HepG2 (cell line): ENCODE measurements around the gene SMARCD1. TPM values are rescaled to one million over a fixed set of nuclear protein-coding genes. Genes with fewer than 3 reads are reported as not detected.

Experiments
- ATAC-seq: fragments of 200-7000 bp; cut with Tn5 transposase; 3 replicates; pipeline ENCODE4 v1.9.1; 2020; ENCODE audit warnings: mild to moderate bottlenecking, moderate library complexity
- BruUV-seq: library from RNA; stranded (reverse); fragments of 400-500 nt; replicated peaks from 2 replicates; lab custom pipeline; 2021; lab: Mats Ljungman, UMichigan
- CTCF ChIA-PET: fragments of 300-600 bp; formaldehyde crosslinking; extraction: SDS; loops from one replicate; lab custom pipeline; 2021; ENCODE audit warnings: low total read pairs, inconsistent platforms, low intra/inter-chr PET ratio; lab: Yijun Ruan, JAX
- POLR2A ChIA-PET: fragments of 350-600 bp; sonication (Branson Sonifier 250); formaldehyde crosslinking; loops from one replicate; lab custom pipeline; 2020; ENCODE audit warnings: antibody characterized with exemption, inconsistent platforms; lab: Yijun Ruan, JAX
- DNase-seq: peaks from one replicate; pipeline ENCODE4 v3.0.0-alpha.2; 2015; ENCODE audit warnings: low spot score
- FAIRE-seq: peaks from 3 replicates; lab custom pipeline; 2011; peaks lifted over from hg19 to GRCh38; lab: Jason Lieb, UNC
- H2AFZ ChIP-seq: one replicate; pipeline ENCODE4 v1.6.1; 2011; ENCODE audit warnings: low read length, inconsistent platforms
- H3K27ac ChIP-seq: fragments of 300-600 bp; 3 replicates; pipeline ENCODE4 v1.8.0; 2011; ENCODE audit warnings: mixed run types, mild to moderate bottlenecking, mixed read lengths, low read length, inconsistent platforms; ENCODE audit not compliant: insufficient read depth; ENCODE audit errors: extremely low read length
- H3K27me3 ChIP-seq, 2 experiments: fragments of 200-600 bp in 1 of 2; 2 replicates in 1 of 2; 3 replicates in 1 of 2; pipeline versions ENCODE4 v1.6.0 to v1.8.0; 2011; ENCODE audit warnings: low read length in 2 of 2, mild to moderate bottlenecking in 2 of 2, moderate library complexity in 2 of 2, inconsistent platforms in 1 of 2; ENCODE audit not compliant: insufficient read depth in 2 of 2, control insufficient read depth in 1 of 2
- H3K36me3 ChIP-seq, 2 experiments: fragments of 200-600 bp in 1 of 2; replicated peaks in 1 of 2; 2 replicates in 1 of 2; 3 replicates in 1 of 2; pipeline versions ENCODE4 v1.5.1 to v1.8.0; 2011; ENCODE audit warnings: low read length in 2 of 2, inconsistent platforms in 1 of 2; ENCODE audit not compliant: insufficient read depth in 2 of 2, control insufficient read depth in 1 of 2
- H3K4me1 ChIP-seq: 2 replicates; pipeline ENCODE4 v1.5.1; 2012; ENCODE audit warnings: low read length, inconsistent platforms; ENCODE audit not compliant: insufficient read depth
- H3K4me2 ChIP-seq: 2 replicates; pipeline ENCODE4 v1.6.0; 2011; ENCODE audit warnings: low read depth, low read length, inconsistent platforms
- H3K4me3 ChIP-seq, 3 experiments: fragments of 200-600 bp in 1 of 3; sonication (generic), shearing (Covaris generic) in 1 of 3; replicated peaks in 1 of 3; 2 replicates each; pipeline ENCODE4 v1.5.1; 2011 to 2016; ENCODE audit warnings: low read length in 3 of 3, inconsistent platforms in 2 of 3, low read depth in 2 of 3, mild to moderate bottlenecking in 2 of 3, control low read depth in 1 of 3, mixed read lengths in 1 of 3; ENCODE audit not compliant: insufficient read depth in 1 of 3
- H3K79me2 ChIP-seq: one replicate; pipeline ENCODE4 v1.6.1; 2011; ENCODE audit warnings: low read length, inconsistent platforms; ENCODE audit not compliant: insufficient read depth
- H3K9ac ChIP-seq: 2 replicates; pipeline ENCODE4 v1.6.0; 2011; ENCODE audit warnings: mild to moderate bottlenecking, low read depth, low read length, inconsistent platforms; ENCODE audit not compliant: insufficient read depth
- H3K9me3 ChIP-seq: 2 replicates; pipeline ENCODE4 v1.5.1; 2012; ENCODE audit warnings: mild to moderate bottlenecking, low read length
- H4K20me1 ChIP-seq: 2 replicates; pipeline ENCODE4 v1.6.0; 2011; ENCODE audit warnings: inconsistent platforms, mild to moderate bottlenecking, low read length, moderate library complexity; ENCODE audit not compliant: insufficient read depth
- ARID2 ChIP-seq: sonication (generic); formaldehyde crosslinking; IDR thresholded peaks from 2 replicates; pipeline ENCODE4 v1.8.1; 2022; ENCODE audit warnings: mild to moderate bottlenecking, missing genetic modification reagents, borderline replicate concordance
- ISX ChIP-seq: sonication (generic); formaldehyde crosslinking; conservative IDR thresholded peaks from 2 replicates; pipeline ENCODE4 v1.5.0; 2020; ENCODE audit warnings: missing genetic modification reagents
- NFATC3 ChIP-seq: sonication (generic); formaldehyde crosslinking; IDR thresholded peaks from 2 replicates; pipeline ENCODE4 v1.5.1; 2020; ENCODE audit warnings: mild to moderate bottlenecking, missing genetic modification reagents
- POGK ChIP-seq: sonication (generic); formaldehyde crosslinking; conservative IDR thresholded peaks from 2 replicates; pipeline ENCODE4 v1.8.0; 2022; ENCODE audit warnings: mild to moderate bottlenecking, moderate library complexity, missing genetic modification reagents
- POLR2G ChIP-seq: fragments of 200-400 bp; formaldehyde crosslinking; IDR thresholded peaks from 2 replicates; pipeline ENCODE4 v1.6.1; 2018; ENCODE audit warnings: mild to moderate bottlenecking, low read depth, low read length, moderate library complexity
- RAD21 ChIP-seq: fragments of 450-650 bp; formaldehyde crosslinking; IDR thresholded peaks from 2 replicates; pipeline ENCODE4 v1.5.0; 2020; ENCODE audit warnings: mild to moderate bottlenecking
- RNF219 ChIP-seq: sonication (generic); formaldehyde crosslinking; IDR thresholded peaks from 2 replicates; pipeline ENCODE4 v1.5.0; 2020; ENCODE audit warnings: mild to moderate bottlenecking, missing genetic modification reagents
- ZBTB37 ChIP-seq: sonication (generic); formaldehyde crosslinking; IDR thresholded peaks from 2 replicates; pipeline ENCODE4 v1.4.0; 2020; ENCODE audit warnings: mild to moderate bottlenecking, missing genetic modification reagents
- ZMYM2 ChIP-seq: sonication (generic); formaldehyde crosslinking; IDR thresholded peaks from 2 replicates; pipeline ENCODE4 v1.8.0; 2022; ENCODE audit warnings: mild to moderate bottlenecking, missing genetic modification reagents
- ZNF333 ChIP-seq: sonication (generic); formaldehyde crosslinking; IDR thresholded peaks from 2 replicates; pipeline ENCODE4 v1.4.0; 2020; ENCODE audit warnings: mild to moderate bottlenecking, missing genetic modification reagents, borderline replicate concordance
- ZNF432 ChIP-seq: sonication (generic); formaldehyde crosslinking; IDR thresholded peaks from 2 replicates; pipeline ENCODE4 v1.5.0; 2020; ENCODE audit warnings: missing genetic modification reagents, mild to moderate bottlenecking, borderline replicate concordance
- ZNF616 ChIP-seq: sonication (generic); formaldehyde crosslinking; IDR thresholded peaks from 2 replicates; pipeline ENCODE4 v1.5.0; 2020; ENCODE audit warnings: low read depth, mild to moderate bottlenecking, missing genetic modification reagents
- ZNF761 ChIP-seq: sonication (generic); formaldehyde crosslinking; conservative IDR thresholded peaks from 2 replicates; pipeline ENCODE4 v1.4.0; 2020; ENCODE audit warnings: mild to moderate bottlenecking, missing genetic modification reagents
- WGBS: methylation state at CpG from one replicate; pipeline ENCODE4 v1.1.6; 2017; ENCODE audit warnings: low lambda C conversion rate; 5-methylcytosine and 5-hydroxymethylcytosine counted together
- in situ Hi-C: cut with HindIII; loops from 2 replicates; pipeline ENCODE4 v1.10.0; 2017; ENCODE audit warnings: low pct_unique_long_range_greater_than_20kb; ENCODE audit not compliant: extremely low pct_ligation_motif_present
- intact Hi-C: fragments of 100-400 bp; cut with micrococcal nuclease; formaldehyde crosslinking; loops from one replicate; pipeline ENCODE4 v1.10.0; 2022; ENCODE audit not compliant: unreplicated experiment
- polyA plus RNA-seq, 8 experiments: library from polyadenylated mRNA; depleted of rRNA in 3 of 8; stranded (reverse) in 7 of 8; unstranded in 1 of 8; fragments of >200 nt; fragmentation: Illumina TruSeq in 4 of 8; extraction: Trizol in 4 of 8; gene quantifications; 2 replicates each; pipeline versions ENCODE4 v1.2.1 to v1.2.3, GENCODE V29; 2011 to 2016; ENCODE audit warnings: low read depth in 4 of 8, missing spikeins in 1 of 8, mixed read lengths in 1 of 8; ENCODE audit not compliant: insufficient read depth in 1 of 8
- total RNA-seq, 5 experiments: library from RNA; depleted of rRNA; stranded (reverse); fragments of >200 nt; fragmentation: Illumina TruSeq; extraction: Trizol; gene quantifications; 2 replicates each; pipeline ENCODE4 v1.2.3, GENCODE V29; 2016; ENCODE audit warnings: low read depth in 1 of 5

The SMARCD1 gene
- total and polyA plus RNA-seq, 2 of the 13 experiments (the other 11 are each of a cell fraction or from before 2014, with no cell fraction given): 51.7 to 54.6 TPM

- Histone ChIP-seq H3K9me3 (no peaks in the 10 kb centered on the region), H3K27ac (no peak overlapping the region), H3K4me3 (no peak overlapping the region), H3K27me3 (peaks cover 7 to 31% of the 10 kb centered on the region in 2 experiments; a peak in 4 of 5 replicates), H3K9ac (no peak overlapping the region), H4K20me1 (no peaks in the 10 kb centered on the region), H2AFZ (no peak overlapping the region), H3K4me2 (no peak overlapping the region), H3K4me1 (peaks cover 9% of the 10 kb centered on the region; the same call in 1 of the 2 replicates), H3K36me3 (no peaks in the 10 kb centered on the region), H3K79me2 (no peaks in the 10 kb centered on the region)
- ATAC-seq (no peak), DNase-seq (no peak), FAIRE-seq (no peak)
- no TSS peak for BruUV-seq
- intact Hi-C loops: no loop called here
- 74% methylated on average over 6 of the region's 6 CpGs for WGBS
- POLR2A ChIA-PET: no interaction called here
- CTCF ChIA-PET: no interaction called here
- TF ChIP-seq ZMYM2 (CRISPR knock-in tag) (no peak), POLR2G (no peak), ZNF616 (CRISPR knock-in tag) (no peak), ZBTB37 (CRISPR knock-in tag) (no peak), NFATC3 (CRISPR knock-in tag) (no peak)
- in situ Hi-C loops: no loop called here
These were observed 41.3 kb upstream of the SMARCD1 start for GRCh38 chr12:50043854-50044253.

- ChIA-PET POLR2A (no interaction called here), CTCF (interaction anchor here (1.1 kb wide), 1 partner anchor 9 kb away, joined by 3 read pairs; no protein-coding TSS in a partner anchor)
- H3K27ac ChIP-seq: no peak overlapping the region
- FAIRE-seq (no peak), ATAC-seq (no peak), DNase-seq (no peak)
- no peaks in the 10 kb centered on the region for H4K20me1 ChIP-seq
- H3K36me3 ChIP-seq: no peaks in the 10 kb centered on the region
- H3K9me3 ChIP-seq: no peaks in the 10 kb centered on the region
- TF ChIP-seq RAD21 (CRISPR knock-in tag) (no peak), RNF219 (CRISPR knock-in tag) (no peak), POGK (CRISPR knock-in tag) (no peak), ZNF761 (CRISPR knock-in tag) (no peak), ZNF333 (CRISPR knock-in tag) (no peak), ARID2 (no peak), ZNF432 (CRISPR knock-in tag) (no peak), ISX (no peak)
- in situ Hi-C loops (no loop called here), intact Hi-C loops (no loop called here)
- H3K9ac ChIP-seq: no peak overlapping the region
- peaks cover 3 to 54% of the 10 kb centered on the region in 2 experiments; a peak in 4 of 5 replicates for H3K27me3 ChIP-seq
- H2AFZ ChIP-seq: no peak overlapping the region
- H3K4me2 ChIP-seq: no peak overlapping the region
- H3K4me1 ChIP-seq: peaks cover 22% of the 10 kb centered on the region
- no peak overlapping the region for H3K4me3 ChIP-seq
- no TSS peak for BruUV-seq
- WGBS: 39% methylated on average over 7 of the region's 7 CpGs
- no peaks in the 10 kb centered on the region for H3K79me2 ChIP-seq
These were observed 37.4 kb upstream of the SMARCD1 start for GRCh38 chr12:50047693-50048250.
